GM21367 (cell line): ENCODE data around the gene PRPF38B.
A peak's percentile ranks its signal among the peaks of the same experiment; 100 is the strongest.
"Not testable (repeated sequence)": the region's sequence is repeated elsewhere in the genome, so short reads cannot be mapped to it uniquely, and the experiment has no call there.

ENCODE experiments used
- ATAC-seq: cut with Tn5 transposase; IDR thresholded peaks from one replicate; pipeline ENCODE4 v1.9.1; 2021; ENCODE audit not compliant: unreplicated experiment

The PRPF38B gene

DNA sequence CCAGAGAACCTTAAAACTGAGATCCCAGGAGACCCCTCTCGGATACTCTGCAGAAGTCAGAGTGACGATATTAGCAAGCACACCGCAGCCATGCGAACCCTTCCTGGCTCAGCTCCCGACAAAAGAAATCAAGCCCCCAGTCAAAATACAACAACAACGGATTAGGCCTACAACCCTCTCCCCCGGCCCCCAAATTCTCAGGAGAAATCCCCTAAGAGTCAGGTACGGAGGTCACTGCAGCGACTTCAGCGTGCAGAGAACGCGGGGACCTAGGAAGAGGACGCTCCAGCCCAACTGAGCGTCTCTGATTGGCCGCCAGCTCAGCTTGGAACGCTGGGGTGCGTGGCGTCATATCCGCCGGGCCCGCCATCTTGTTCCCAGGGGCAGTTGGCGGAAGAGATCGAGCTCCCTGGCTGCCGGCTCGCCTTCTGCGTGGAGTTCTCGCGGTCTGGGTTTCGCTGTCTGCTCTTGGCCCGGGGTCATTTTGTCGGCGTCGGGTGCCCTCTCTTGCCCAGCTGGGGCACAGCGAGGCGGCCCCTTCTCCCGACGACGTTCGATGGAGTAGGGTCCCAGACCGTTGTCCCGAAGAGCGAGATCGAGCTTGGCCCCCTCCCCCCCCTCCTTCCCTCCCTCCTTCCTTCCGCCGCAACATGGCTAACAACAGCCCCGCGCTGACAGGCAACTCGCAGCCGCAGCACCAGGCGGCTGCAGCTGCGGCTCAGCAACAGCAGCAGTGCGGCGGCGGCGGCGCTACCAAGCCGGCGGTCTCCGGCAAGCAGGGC lies at the start of gene PRPF38B:
Gene PRPF38B, plus strand, starts transcription at position 369 of the 782 bp plus-strand sequence. Its CDS starts 282 bp downstream, at position 651.
- ATAC-seq, result peak; percentile 92

- ATAC-seq, result no peak
Observed at GRCh38 chr1:108643492-108644335, 48.4 kb upstream of the PRPF38B start.

GRCh38 chr1:108644984-108645383 lies 47.1 kb upstream of the PRPF38B start:
- ATAC-seq, result no peak

DNA sequence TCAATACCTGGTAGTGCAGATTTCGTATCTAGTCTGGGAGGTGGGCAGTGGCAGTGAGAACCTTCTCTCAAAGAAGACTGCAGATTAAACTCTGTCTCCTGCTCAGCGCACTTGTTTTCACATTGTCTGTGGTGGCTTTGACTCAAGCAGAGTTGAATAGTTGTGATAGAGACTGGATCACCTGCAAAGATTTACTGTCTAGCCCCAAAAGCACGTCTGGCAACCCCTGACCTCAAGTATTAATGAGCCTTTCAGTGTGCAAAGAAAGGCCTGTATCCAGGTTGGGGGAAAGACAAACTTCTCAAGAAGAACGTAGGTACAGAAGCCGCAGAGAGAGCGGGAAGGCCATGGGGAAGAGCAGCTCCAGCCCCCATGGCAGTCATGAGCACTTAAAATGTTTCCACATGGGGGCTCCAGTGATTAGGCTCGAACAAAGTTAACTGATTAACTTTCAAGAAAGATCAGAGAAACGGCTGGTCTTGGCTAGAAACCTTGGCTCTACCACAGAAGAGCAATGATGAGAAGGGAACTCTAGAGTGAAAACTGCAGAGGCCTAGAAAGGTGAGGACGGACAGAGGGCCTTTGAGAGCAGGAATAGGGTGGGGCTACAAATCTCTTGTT lies 46.4 kb upstream of the PRPF38B start:
- no peak for ATAC-seq

DNA sequence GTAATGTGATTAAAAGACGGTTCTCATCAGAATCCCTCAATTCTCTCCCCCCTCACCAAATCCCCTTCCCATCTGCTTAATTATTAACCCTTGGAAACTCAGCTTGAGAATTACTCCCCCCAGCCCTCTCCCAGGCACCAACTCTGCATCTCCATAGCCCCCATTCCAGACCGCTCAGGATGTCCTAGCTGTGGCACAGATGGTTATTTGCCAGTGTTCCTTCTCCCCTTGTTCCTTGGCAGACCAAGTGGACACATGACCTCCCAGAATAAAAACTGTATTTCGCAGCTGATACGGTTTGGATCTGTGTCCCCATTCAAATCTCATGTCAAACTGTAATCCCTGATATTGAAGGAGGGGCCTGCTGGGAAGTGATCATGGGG lies 45.9 kb upstream of the PRPF38B start:
- no peak for ATAC-seq

- ATAC-seq, result peak; percentile 55
Observed at GRCh38 chr1:108646648-108647269, 45.4 kb upstream of the PRPF38B start.

GRCh38 chr1:108653431-108654105 lies 38.5 kb upstream of the PRPF38B start:
- no peak for ATAC-seq

DNA sequence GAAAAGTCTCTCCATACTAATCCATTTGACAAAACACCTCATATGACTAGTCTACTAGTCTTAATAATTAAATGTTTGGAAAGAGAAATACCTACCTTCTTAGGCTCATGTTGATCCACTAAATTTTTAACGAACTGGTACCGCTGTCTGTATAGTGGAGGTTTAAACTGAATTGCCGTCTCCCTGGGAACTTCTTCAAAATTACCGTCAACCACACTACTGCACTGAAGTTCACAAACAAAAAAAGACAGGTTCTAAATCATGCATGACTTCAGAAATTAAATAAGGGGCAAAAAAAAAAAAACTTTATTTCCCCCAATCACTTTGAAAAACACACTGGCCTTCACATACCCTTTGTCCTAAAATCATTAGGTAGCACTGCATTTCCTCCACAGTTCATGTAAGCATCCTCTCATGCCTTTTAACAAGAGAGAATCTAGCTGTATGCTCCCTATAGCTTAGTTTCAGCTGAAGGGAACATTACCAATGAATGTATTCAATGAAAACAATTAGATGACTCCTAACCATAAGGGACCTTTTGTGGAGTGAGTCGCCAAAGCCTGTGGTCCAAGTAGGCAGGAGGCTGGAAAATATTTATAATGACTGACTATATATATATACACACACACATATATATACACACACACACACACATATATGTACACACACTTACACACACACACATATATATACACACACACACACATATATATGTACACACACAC lies 34.6 kb upstream of the PRPF38B start:
- ATAC-seq, result no peak

GRCh38 chr1:108661030-108661609 lies 31.0 kb upstream of the PRPF38B start, which contains the start of gene HENMT1:
Gene HENMT1, minus strand, starts transcription at chr1:108661093. Its CDS starts 1,209 bp downstream, at chr1:108659884.
- peak; percentile 79 for ATAC-seq

DNA sequence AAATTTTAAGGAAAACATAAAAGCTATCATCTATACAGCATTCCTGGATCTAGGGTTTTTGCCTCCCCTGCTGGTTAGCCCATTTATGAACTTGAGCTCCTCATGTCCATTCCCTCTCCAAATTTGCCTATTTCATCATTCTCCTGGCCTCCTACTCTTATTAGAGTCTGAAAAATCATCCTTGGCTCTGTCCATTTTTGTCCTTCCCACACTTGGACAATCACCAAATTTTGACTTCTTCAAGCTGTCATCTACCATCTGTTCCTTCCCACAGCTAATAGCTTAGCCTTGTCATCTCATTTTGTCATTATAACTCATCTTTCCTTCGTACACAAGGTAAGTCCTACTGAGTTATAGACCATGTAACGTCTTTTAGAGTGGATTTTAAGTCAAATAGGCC lies 29.0 kb upstream of the PRPF38B start:
- ATAC-seq, result no peak

- no peak for ATAC-seq
Observed at GRCh38 chr1:108664481-108664880, 27.6 kb upstream of the PRPF38B start.

DNA sequence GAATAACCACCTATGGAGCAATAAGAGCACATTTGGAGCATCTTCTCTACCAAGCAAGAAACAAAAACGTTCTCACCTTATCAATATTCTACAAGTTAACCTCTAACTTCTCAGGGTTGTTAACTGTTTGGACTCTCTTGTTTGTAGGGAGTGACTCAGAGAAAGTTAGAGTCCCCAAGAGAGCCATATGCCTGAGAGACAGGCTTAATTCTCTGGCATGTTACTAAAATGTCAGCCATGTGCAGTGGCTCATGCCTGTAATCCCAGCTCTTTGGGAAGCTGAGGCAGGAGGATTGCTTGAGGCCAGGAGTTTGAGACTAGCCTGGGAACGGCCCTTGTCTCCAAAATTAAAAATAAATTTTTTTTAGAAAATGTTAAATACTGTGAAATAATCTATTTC lies 27.0 kb upstream of the PRPF38B start:
- ATAC-seq, result no peak

GRCh38 chr1:108665771-108666170 lies 26.3 kb upstream of the PRPF38B start:
- no peak for ATAC-seq

GRCh38 chr1:108667422-108667821 lies 24.7 kb upstream of the PRPF38B start:
- not testable (repeated sequence) for ATAC-seq

GRCh38 chr1:108668777-108669176 lies 23.3 kb upstream of the PRPF38B start:
- no peak for ATAC-seq

DNA sequence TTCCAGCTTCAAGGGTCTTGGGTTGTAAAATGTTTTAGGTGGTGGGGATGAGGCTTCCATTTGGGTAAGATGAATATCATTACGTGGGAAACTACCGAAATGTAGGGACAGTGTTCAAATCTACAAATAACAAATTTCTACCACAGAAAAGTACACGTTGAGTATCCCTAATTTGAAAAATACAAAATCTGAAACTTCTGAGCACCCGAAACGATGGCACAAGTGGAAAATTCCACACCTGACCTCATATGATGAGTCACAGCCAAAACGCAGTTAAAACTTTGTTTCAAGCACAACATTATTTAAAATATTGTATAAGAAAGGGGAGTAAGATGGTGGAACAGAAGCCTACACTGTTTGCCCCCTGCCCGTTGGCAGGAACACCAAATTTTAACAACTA lies 22.4 kb upstream of the PRPF38B start:
- no peak for ATAC-seq

DNA sequence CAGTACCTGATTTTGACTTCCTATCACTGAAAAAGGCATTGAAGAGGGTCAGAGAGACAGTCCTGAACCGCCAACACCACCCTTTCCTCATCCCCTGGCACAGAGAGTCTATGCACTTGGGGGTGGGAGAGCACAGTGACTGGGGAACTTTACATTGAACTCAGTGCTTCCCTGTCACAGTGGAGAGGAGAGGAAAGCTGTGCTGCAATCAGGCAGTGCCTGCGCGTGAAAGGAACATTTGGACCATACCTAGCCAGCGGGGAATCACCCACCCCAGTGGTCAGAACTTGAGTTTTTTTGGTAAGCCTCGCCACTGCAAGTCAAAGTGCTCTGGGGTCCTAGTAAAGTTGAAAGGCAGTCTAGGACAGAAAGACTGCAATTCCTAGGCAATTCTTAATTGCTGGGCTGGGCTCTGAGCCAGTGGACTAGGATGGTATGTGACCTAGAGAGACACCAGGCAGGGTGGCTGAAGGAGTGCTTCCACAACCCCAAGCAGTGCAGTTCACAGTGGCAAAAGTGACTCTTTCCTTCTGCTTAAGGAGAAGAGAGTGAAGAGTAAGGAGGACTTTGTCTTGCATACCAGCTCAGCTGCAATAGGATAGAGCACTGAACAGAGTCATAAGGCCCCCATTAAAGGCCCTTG lies 21.9 kb upstream of the PRPF38B start:
- no peak for ATAC-seq

DNA sequence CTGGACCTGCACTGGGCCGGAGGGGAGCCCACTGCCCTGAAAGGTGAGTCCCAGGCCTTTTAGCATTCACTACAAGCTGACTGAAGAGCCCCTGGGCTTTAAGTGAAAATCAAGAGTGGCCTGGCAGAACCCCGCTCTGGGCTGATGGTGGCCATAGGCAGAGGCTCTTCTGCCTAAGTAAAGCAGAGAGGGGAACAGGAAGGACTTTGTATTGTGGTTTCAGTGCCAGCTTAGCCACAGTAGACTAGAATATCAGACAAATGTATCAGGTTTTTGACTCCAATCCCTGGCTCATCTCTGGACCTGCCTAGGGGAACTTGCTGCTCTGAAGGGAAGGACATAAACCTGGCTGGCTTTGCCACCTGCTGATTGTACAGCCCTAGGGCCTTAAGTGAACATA lies 21.0 kb upstream of the PRPF38B start:
- no peak for ATAC-seq

DNA sequence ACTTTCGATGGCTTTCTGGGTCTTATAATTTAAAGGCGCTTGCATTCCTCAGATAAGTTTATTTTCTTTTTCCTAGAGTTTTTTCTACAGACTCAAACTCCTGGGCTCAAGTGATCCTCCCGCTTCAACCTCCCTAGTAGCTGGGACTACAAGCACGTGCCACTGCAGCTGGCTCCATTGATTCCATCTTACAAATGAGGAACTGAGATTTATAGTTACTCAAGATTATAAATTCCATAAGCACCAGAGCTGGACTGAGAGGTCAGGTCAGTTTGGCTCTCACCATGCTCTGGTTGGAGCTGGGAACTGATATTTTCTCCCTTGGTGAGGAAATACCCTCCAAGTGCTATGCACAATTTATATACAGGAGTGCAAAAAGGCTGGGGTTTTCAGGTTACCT lies 13.4 kb upstream of the PRPF38B start:
- no peak for ATAC-seq
